Neural progenitor cell (in vitro differentiated cells): Measurements from ENCODE around the gene GLIS1. TPM values are rescaled to one million over a fixed set of nuclear protein-coding genes. Genes with fewer than 3 reads are reported as not detected.

Source experiments
- DNase-seq: peaks from one replicate; pipeline ENCODE4 v3.0.0-alpha.2; 2016; ENCODE audit warnings: low spot score
- H2AFZ ChIP-seq: fragments of 200-600 bp; sonication (generic); replicated peaks from 2 replicates; pipeline ENCODE4 v1.6.1; 2016; ENCODE audit warnings: antibody characterized with exemption
- H3F3A ChIP-seq: fragments of 200-600 bp; sonication (generic); 2 replicates; pipeline ENCODE4 v1.6.1; 2016; ENCODE audit warnings: antibody characterized with exemption, low read depth
- H3K27ac ChIP-seq: fragments of 200-600 bp; sonication (generic); 2 replicates; pipeline ENCODE4 v1.5.1; 2016; ENCODE audit warnings: mild to moderate bottlenecking
- H3K27me3 ChIP-seq: fragments of 200-600 bp; sonication (generic); 2 replicates; pipeline ENCODE4 v1.6.1; 2016; ENCODE audit warnings: mild to moderate bottlenecking, moderate library complexity
- H3K36me3 ChIP-seq: fragments of 200-600 bp; sonication (generic); 2 replicates; pipeline ENCODE4 v1.5.1; 2016
- H3K4me1 ChIP-seq: fragments of 200-600 bp; sonication (generic); 2 replicates; pipeline ENCODE4 v1.6.1; 2016; ENCODE audit warnings: mixed run types
- H3K4me2 ChIP-seq: fragments of 200-600 bp; sonication (generic); 2 replicates; pipeline ENCODE4 v1.6.1; 2016
- H3K4me3 ChIP-seq: fragments of 200-600 bp; sonication (generic); 2 replicates; pipeline ENCODE4 v1.5.1; 2016
- H3K79me2 ChIP-seq: fragments of 200-600 bp; sonication (generic); 2 replicates; pipeline ENCODE4 v1.6.1; 2016; ENCODE audit warnings: low read depth
- H3K9ac ChIP-seq: fragments of 200-600 bp; sonication (generic); 2 replicates; pipeline ENCODE4 v1.6.1; 2016
- H3K9me3 ChIP-seq: fragments of 200-600 bp; sonication (generic); 2 replicates; pipeline ENCODE4 v1.5.1; 2016; ENCODE audit warnings: low read depth
- H4K20me1 ChIP-seq: fragments of 200-600 bp; sonication (generic); 2 replicates; pipeline ENCODE4 v1.6.1; 2016; ENCODE audit warnings: low read depth
- H3K27ac Mint-ChIP-seq: 3 replicates; pipeline ENCODE4 v1.8.0; 2021; ENCODE audit warnings: mixed read lengths
- H3K27me3 Mint-ChIP-seq: 2 replicates; pipeline ENCODE4 v1.8.0; 2022; ENCODE audit warnings: low read depth, mild to moderate bottlenecking, inconsistent platforms, moderate library complexity, mixed read lengths; ENCODE audit not compliant: insufficient read depth
- H3K36me3 Mint-ChIP-seq: 3 replicates; pipeline ENCODE4 v1.8.0; 2021; ENCODE audit warnings: mixed read lengths
- H3K4me1 Mint-ChIP-seq: 3 replicates; pipeline ENCODE4 v1.8.0; 2021; ENCODE audit warnings: mixed read lengths
- H3K4me3 Mint-ChIP-seq: 3 replicates; pipeline ENCODE4 v1.8.0; 2021; ENCODE audit warnings: mild to moderate bottlenecking, moderate library complexity, mixed read lengths
- H3K9me3 Mint-ChIP-seq: 3 replicates; pipeline ENCODE4 v1.8.0; 2020; ENCODE audit warnings: mixed read lengths
- EZH2 ChIP-seq: fragments of 200-600 bp; sonication (generic); IDR thresholded peaks from 2 replicates; pipeline ENCODE4 v1.6.1; 2017; ENCODE audit warnings: antibody characterized with exemption, mild to moderate bottlenecking, moderate library complexity
- EZH2phosphoT487 ChIP-seq: fragments of 200-600 bp; sonication (generic); IDR thresholded peaks from 2 replicates; pipeline ENCODE4 v1.6.1; 2017; ENCODE audit warnings: antibody characterized with exemption
- total RNA-seq: library from RNA; depleted of rRNA; stranded (reverse); fragments of >200 nt; gene quantifications from 2 replicates; pipeline ENCODE4 v1.2.3, GENCODE V29; 2015; ENCODE audit warnings: low replicate concordance
- TF ChIP-seq, protein P1 (sequence below): fragments of 200-600 bp; sonication (generic); IDR thresholded peaks from 2 replicates; pipeline ENCODE4 v1.5.1; 2017; ENCODE audit warnings: antibody characterized with exemption, mild to moderate bottlenecking

GLIS1 gene
- total RNA-seq, 1 donor from 2014 or later, result not detected

GRCh38 chr1:53562291-53562980 is 176.5 kb downstream of the GLIS1 start:
- no peak overlapping the region for H2AFZ ChIP-seq
- no peak overlapping the region for H3K4me3 ChIP-seq
- no peaks in the 10 kb centered on the region for H3K36me3 ChIP-seq
- Mint-ChIP-seq H3K4me3 (no peak overlapping the region), H3K9me3 (no peaks in the 10 kb centered on the region), H3K4me1 (peaks cover 17% of the 10 kb centered on the region), H3K27me3 (peaks cover 4% of the 10 kb centered on the region), H3K27ac (no peak overlapping the region), H3K36me3 (no peaks in the 10 kb centered on the region)
- H3F3A ChIP-seq, result no peaks in the 10 kb centered on the region
- no peaks in the 10 kb centered on the region for H3K79me2 ChIP-seq
- H3K27ac ChIP-seq, result no peak overlapping the region
- no peak overlapping the region for H3K4me2 ChIP-seq
- peaks cover 4% of the 10 kb centered on the region for H3K4me1 ChIP-seq
- no peaks in the 10 kb centered on the region for H3K27me3 ChIP-seq
- no peak overlapping the region for H3K9ac ChIP-seq
- DNase-seq, result no peak
- TF ChIP-seq EZH2, result no peak
- TF ChIP-seq EZH2phosphoT487, result no peak
- TF ChIP-seq, protein P1, sequence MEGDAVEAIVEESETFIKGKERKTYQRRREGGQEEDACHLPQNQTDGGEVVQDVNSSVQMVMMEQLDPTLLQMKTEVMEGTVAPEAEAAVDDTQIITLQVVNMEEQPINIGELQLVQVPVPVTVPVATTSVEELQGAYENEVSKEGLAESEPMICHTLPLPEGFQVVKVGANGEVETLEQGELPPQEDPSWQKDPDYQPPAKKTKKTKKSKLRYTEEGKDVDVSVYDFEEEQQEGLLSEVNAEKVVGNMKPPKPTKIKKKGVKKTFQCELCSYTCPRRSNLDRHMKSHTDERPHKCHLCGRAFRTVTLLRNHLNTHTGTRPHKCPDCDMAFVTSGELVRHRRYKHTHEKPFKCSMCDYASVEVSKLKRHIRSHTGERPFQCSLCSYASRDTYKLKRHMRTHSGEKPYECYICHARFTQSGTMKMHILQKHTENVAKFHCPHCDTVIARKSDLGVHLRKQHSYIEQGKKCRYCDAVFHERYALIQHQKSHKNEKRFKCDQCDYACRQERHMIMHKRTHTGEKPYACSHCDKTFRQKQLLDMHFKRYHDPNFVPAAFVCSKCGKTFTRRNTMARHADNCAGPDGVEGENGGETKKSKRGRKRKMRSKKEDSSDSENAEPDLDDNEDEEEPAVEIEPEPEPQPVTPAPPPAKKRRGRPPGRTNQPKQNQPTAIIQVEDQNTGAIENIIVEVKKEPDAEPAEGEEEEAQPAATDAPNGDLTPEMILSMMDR, result no peak
- no peaks in the 10 kb centered on the region for H3K9me3 ChIP-seq
- H4K20me1 ChIP-seq, result no peaks in the 10 kb centered on the region

DNA sequence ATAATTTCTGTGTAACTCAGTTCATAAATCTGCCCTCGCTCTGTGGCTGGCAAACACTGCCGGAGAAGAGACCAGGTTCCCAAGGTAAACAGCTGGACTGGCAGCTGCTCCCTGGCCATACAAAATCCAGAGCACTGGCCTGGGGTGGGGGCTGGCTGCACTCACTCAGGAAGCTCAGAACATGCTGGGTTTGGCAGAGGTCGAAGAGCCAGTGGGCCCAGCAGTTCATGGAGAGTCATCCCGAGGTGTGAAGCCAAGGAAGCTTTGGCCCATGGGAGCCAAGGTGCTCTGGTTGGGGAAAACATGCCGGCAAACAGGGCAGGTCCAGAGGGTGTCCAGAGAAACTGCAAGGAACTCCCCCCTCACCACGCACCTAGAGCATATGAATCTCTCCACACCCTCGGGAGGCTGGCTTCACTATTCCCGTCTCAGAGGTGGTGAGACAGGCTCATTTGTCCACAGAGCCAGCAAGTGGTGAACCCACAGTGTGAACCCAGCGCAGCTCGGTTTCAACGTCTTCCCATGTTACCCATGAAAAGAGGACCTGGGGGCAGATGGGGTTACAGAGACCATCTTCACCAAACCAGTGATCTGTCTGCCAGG is 177.4 kb downstream of the GLIS1 start:
- no peaks in the 10 kb centered on the region for H4K20me1 ChIP-seq
- DNase-seq, result no peak
- H3K4me3 ChIP-seq, result no peak overlapping the region
- no peak overlapping the region for H3K4me3 Mint-ChIP-seq
- H3K79me2 ChIP-seq, result no peaks in the 10 kb centered on the region
- no peaks in the 10 kb centered on the region for H3K36me3 Mint-ChIP-seq
- H3K4me1 ChIP-seq, result peaks cover 4% of the 10 kb centered on the region
- H3K27me3 Mint-ChIP-seq, result peaks cover 4% of the 10 kb centered on the region
- peaks cover 17% of the 10 kb centered on the region for H3K4me1 Mint-ChIP-seq
- no peaks in the 10 kb centered on the region for H3K36me3 ChIP-seq
- no peaks in the 10 kb centered on the region for H3K9me3 Mint-ChIP-seq
- H3K9me3 ChIP-seq, result no peaks in the 10 kb centered on the region
- no peak overlapping the region for H2AFZ ChIP-seq
- no peaks in the 10 kb centered on the region for H3F3A ChIP-seq
- H3K27me3 ChIP-seq, result no peaks in the 10 kb centered on the region
- H3K27ac ChIP-seq, result no peak overlapping the region
- H3K9ac ChIP-seq, result no peak overlapping the region
- TF ChIP-seq EZH2phosphoT487, result no peak
- TF ChIP-seq, protein P1, result no peak
- TF ChIP-seq EZH2, result no peak
- H3K27ac Mint-ChIP-seq, result no peak overlapping the region
- H3K4me2 ChIP-seq, result no peak overlapping the region

- Histone ChIP-seq H3K79me2 (no peaks in the 10 kb centered on the region), H3F3A (no peaks in the 10 kb centered on the region), H3K4me1 (peaks cover 4% of the 10 kb centered on the region), H2AFZ (no peak overlapping the region), H3K27ac (no peak overlapping the region), H3K4me2 (no peak overlapping the region), H3K9ac (no peak overlapping the region), H3K4me3 (no peak overlapping the region), H4K20me1 (no peaks in the 10 kb centered on the region), H3K9me3 (no peaks in the 10 kb centered on the region), H3K27me3 (no peaks in the 10 kb centered on the region), H3K36me3 (no peaks in the 10 kb centered on the region)
- peaks cover 17% of the 10 kb centered on the region for H3K4me1 Mint-ChIP-seq
- no peak for DNase-seq
- no peaks in the 10 kb centered on the region for H3K36me3 Mint-ChIP-seq
- no peak overlapping the region for H3K27ac Mint-ChIP-seq
- TF ChIP-seq EZH2phosphoT487 (no peak), EZH2 (no peak)
- TF ChIP-seq, protein P1, result no peak
- H3K9me3 Mint-ChIP-seq, result no peaks in the 10 kb centered on the region
- H3K27me3 Mint-ChIP-seq, result peaks cover 4% of the 10 kb centered on the region
- H3K4me3 Mint-ChIP-seq, result no peak overlapping the region
These were observed 178.1 kb downstream of the GLIS1 start for GRCh38 chr1:53560581-53561502.
